HG03354 (cell line): ENCODE measurements around the gene BET1.

ENCODE experiments used
- ATAC-seq: cut with Tn5 transposase; IDR thresholded peaks from one replicate; pipeline ENCODE4 v1.9.1; 2021; ENCODE audit warnings: mild to moderate bottlenecking; ENCODE audit not compliant: unreplicated experiment, poor library complexity, severe bottlenecking

The BET1 gene

DNA sequence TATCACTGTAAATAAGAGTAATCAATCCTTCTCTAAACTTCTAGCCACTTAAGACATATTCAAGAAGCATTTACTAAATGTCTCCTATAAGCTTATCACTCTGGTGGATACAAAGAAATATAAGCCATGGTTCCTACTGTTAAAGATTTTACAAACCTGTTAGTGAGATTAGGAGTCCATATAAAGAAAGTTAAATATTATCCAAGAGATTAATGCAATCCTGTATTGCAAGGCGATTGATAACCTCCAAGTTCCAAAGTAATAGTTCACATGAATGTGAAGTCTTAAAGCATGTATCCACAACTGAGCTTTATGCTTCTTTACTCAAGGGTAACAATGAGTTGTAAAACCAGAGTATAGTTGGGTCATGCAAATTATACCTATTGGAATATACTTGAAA, 12.6 kb upstream of the BET1 start:
- ATAC-seq = no peak

DNA sequence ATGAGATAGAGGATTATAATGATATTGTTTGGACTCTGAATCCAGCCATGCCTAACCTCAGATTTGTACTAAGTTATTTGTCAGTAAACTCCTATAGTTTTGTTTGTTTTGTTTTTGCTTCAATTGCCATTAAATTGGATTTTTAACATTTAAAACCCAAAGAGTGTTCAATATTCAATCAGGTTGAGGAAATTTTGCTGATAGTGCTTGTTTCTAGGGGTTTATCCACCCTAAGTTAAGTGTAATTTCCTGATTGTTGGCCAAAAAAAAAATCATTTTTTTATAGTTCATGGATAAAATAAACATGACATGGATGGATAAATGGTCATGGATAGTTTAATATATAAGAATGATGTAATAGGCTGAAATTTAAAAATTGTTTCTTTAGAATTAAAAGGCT, 11.4 kb upstream of the BET1 start:
- no peak for ATAC-seq

DNA sequence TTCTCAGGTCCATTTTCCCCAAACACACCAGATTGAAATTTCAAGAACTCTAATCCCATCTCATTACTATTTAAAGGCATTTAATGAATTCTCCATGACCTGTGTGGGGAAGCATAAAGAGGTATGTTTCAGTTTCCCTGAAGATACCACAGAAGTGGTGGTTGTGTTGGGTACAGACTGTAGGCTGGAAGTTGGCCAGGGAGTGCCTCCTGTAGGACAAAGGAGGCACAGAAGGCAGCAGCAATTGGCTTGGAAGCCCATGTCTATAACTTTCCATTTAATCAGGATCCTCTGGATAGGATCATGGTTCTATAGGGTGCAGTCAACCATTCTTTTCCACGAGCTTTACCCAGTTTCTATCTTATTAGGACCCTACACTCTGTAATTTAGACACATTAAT, 8.6 kb upstream of the BET1 start:
- ATAC-seq = no peak

GRCh38 chr7:94011714-94012353, 7.7 kb upstream of the BET1 start:
- no peak for ATAC-seq

DNA sequence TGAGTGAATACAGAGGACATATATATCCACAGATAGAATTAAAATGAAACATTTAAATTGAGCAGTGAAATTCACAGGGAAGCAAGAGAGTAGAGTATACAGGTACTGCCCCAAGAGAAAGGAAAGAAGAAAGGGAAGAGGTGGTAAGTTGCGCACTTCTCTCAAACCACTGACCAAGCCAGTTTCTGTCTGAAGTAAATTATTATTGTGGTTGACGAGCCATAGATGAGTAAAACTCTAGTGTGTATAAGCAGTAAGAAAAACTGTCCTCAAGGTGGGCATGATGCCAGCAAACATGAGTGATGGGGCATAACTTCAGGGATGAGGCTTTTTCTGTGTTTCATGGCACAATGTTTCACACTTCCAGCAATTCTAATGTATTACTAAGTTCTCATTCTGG, 4.4 kb upstream of the BET1 start:
- no peak for ATAC-seq

GRCh38 chr7:94005753-94006152, 1.6 kb upstream of the BET1 start:
- no peak for ATAC-seq

DNA sequence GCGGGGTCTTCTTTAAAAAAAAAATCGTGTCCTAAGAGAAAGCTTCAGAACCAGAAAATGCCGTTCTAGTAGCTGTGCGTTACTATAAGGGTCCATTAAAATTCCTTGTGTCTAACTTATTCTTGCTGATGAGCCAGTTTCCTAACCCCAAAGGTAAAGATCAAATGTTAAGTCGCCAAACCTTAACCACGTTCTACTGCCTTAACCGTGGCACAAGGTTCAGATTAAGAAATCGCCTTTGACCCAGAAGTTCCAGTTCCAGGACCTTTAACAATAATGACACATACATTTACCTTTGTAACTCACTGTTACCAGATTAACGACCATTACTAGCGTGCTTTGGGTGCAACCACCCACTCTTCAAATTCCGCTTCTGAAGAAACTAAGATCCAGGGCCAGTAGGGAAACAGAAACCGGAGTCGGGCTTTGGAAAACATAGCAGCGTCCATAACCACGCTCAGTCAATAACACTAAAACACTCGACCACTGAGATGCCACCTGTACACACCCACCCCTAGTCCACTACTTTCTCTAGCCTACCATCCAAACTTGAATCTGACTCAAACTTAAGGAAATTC, 620 bp downstream of the BET1 start:
- ATAC-seq = peak; percentile 46

DNA sequence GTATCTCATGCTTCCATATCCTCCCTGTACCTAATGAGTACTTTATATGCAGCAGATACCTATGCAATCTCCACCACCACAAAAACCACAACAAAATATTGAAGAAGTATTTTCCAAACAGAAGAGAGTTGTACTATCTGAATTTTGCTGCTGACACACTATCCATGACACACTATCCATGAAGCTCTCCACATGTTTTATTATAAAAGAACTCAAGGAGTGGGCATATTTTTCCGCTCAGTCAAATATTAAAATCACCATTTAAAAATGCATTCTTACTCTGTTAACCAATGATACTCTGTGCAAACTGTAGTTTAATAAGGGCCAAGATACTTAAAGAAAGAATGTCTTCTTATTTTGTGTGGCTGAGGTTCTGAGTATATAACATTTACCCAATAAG, 2.8 kb downstream of the BET1 start:
- ATAC-seq = no peak

- ATAC-seq = no peak
Observed at GRCh38 chr7:93997868-93998267, 6.3 kb downstream of the BET1 start.

DNA sequence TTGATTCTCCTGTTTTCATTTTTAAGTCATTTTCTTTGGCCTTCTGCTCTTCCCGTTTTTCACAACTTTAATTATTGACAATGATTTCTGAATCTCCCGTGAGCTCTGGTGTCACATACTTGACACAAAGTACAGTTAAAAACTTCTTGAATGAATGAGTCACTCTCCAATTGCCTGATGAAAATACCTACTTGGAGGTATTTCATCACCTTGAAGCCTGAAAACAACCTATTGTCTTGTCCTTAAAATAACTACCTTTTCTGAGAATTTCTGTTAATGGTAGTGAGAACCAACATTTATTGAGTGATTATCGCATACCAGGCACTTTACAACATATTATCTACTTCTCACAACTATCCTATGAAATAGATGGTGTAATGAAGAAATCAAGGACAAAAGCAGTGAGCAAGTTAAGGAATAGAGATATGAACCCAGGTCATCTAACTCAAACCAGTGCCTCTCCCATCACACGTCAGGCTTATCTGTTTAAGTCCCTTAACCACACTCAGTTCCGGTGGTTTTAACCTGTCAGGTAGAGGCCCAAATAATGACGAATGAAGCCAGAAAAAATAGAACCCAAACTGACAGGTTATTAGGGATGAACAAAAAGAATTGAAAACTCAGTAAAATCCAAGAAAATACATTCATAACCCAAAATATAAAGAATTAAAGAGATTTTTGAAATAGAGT, 11.6 kb downstream of the BET1 start:
- peak; percentile 49 for ATAC-seq

GRCh38 chr7:93987297-93987696, 16.9 kb downstream of the BET1 start:
- ATAC-seq = no peak

DNA sequence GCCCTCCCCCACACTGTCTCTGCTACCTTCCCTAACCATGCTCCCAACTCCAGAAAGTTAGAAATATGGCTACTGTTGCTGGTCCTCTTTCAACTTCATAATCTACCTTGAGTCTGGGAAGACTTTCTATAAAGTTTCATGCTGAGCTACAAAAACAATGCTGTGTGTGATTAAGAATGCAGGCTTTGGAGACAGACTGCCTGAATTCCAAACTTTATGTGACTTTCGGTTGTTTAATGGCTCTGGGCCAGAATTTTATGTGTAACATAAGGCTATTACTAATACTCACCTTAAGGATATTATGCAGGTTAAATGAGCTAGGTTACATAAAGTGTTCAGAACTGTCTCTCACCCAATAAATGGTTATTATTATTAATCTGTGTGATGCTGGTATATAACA, 19.1 kb downstream of the BET1 start:
- no peak for ATAC-seq

GRCh38 chr7:93984024-93984423, 20.1 kb downstream of the BET1 start:
- no peak for ATAC-seq

DNA sequence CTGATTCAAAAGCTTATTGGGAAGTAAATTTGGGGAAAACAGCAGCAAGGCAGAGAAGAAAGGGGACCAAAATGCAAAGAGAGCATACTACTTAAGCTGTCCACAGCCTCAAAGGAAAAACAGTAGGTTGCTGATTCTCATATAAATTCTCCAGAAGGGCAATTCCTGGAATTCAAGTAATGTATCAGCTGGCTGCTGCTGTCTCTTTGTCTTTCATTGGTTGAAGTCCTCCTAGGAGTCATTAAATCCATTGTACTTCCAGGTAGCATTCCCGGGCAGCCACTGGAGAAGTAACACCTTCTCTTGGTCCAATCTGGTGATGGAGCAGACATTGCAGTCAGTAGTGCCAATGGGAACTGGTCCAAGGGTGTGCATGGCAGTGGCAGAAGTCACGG, 22.7 kb downstream of the BET1 start:
- no peak for ATAC-seq

DNA sequence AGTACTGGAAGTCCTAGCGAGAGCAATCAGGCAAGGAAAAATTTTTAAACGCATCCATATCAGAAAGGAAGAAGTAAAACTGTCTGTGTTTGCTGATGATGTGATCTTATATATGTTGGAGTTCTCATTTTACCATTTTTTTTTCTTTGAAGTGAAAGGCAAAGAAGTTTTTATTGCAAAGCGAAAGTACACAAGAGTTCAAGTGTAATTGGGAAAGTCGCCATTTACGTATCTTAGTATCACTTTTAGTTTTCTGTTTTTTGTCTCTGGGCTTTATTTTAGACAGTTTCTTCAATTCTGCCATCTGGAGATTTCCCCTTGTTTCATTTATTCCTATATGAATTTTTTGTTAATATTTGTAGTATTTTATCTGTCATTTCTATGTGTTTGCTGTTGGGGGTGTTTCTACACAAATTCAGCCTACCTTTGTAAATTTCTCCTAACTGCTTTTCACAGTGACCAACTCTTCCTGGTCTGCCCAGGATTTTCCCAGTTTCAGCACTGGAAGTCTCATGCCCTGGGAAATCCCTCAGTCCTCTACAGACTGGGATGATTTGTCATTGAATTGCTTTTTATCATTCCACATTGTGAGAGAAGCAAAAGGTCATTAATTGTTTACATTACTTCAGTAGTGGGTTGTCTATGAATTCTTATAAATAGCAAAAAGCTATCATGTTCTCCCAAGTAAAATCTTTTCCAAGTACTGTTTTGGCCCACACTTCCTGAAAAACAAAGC, 23.2 kb downstream of the BET1 start:
- no peak for ATAC-seq

- ATAC-seq = no peak
Observed at GRCh38 chr7:93977211-93977950, 26.8 kb downstream of the BET1 start.

- ATAC-seq = no peak
Observed at GRCh38 chr7:93973134-93973533, 31.0 kb downstream of the BET1 start.

- ATAC-seq = no peak
Observed at GRCh38 chr7:93972029-93972725, 32.0 kb downstream of the BET1 start.

DNA sequence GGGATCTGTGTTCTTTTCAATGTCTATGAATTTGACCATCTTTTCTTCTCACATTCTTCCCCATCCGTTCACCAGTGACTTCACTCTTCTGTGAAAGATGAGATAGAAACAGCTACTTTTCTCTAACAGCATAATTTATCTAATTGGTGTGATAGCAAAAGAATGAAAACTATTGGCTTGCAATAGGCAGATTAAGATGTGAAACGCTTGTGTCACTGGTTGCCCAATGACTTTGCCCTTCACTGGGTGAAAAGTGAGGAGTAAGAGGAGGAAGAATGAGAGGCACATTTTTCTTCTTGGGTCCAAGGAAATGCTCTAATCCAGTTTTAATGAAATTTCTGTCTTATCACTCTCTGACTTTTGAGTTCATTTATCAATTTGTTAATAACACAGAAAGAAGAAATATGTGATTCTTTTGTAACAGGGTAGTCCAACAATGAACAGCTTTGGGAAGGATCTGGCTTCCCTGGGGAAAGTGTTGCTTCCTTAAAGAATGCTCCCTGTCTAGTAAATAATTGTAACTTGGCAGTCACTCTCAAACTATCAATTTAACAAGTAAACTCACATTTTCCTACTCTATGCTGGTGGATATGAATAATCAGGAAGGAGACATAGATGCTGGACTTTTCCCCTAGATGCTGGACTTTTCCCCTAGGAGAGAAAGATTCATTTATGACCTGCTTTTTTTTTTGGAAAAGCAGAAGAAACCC, 35.1 kb downstream of the BET1 start:
- ATAC-seq = no peak
